NT2/D1 (cell line): ENCODE measurements around the gene PEX16.
A peak's percentile ranks its signal among the peaks of the same experiment; 100 is the strongest.

Experiments
- DNase-seq: peaks from one replicate; pipeline ENCODE4 v3.0.0-alpha.2; 2011; ENCODE audit warnings: low read depth, low spot score
- H3K27me3 ChIP-seq: 2 replicates; pipeline ENCODE4 v1.6.0; 2011; ENCODE audit warnings: mild to moderate bottlenecking; ENCODE audit not compliant: insufficient read length, insufficient read depth
- H3K36me3 ChIP-seq: 2 replicates; pipeline ENCODE4 v1.6.1; 2011; ENCODE audit warnings: mild to moderate bottlenecking, low read length, mixed read lengths; ENCODE audit not compliant: insufficient read depth, insufficient read length
- H3K4me1 ChIP-seq: 2 replicates; pipeline ENCODE4 v1.5.1; 2011; ENCODE audit not compliant: insufficient read depth, insufficient read length
- H3K4me3 ChIP-seq: 2 replicates; pipeline ENCODE4 v1.5.1; 2011; ENCODE audit warnings: low read depth; ENCODE audit not compliant: insufficient read length
- H3K9ac ChIP-seq: 2 replicates; pipeline ENCODE4 v1.6.0; 2011; ENCODE audit warnings: low read depth; ENCODE audit not compliant: insufficient read length
- H3K9me3 ChIP-seq: 2 replicates; pipeline ENCODE4 v1.5.1; 2011; ENCODE audit warnings: mild to moderate bottlenecking, low read length; ENCODE audit not compliant: insufficient read depth
- SUZ12 ChIP-seq: IDR thresholded peaks from 2 replicates; pipeline ENCODE4 v1.6.1; 2011; ENCODE audit not compliant: insufficient read length, insufficient read depth; ENCODE audit errors: extremely low read depth
- YY1 ChIP-seq: IDR thresholded peaks from 2 replicates; pipeline ENCODE4 v1.6.1; 2011; ENCODE audit not compliant: insufficient read length, insufficient read depth
- ZNF274 ChIP-seq: IDR thresholded peaks from 2 replicates; pipeline ENCODE4 v1.6.1; 2011; ENCODE audit warnings: mild to moderate bottlenecking, low read depth, low read length

The PEX16 gene

DNA sequence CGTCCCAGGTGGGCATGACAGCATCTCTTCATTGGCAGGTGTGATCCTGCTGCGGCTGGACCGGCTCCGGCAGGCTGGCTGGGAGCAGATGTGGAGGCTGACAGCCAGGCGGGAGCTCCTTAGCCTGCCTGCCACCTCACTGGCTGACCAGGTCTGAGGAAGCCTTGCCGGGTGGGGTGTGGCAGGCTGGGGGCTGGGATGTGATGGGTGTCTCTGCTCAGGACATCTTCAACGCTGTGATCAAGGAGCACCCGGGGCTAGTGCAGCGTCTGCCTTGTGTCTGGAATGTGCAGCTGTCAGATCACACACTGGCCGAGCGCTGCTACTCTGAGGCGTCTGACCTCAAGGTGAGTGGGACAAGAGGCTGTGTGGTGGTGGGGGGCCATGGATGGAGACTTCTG, 8.3 kb upstream of the PEX16 start:
- no peaks in the 10 kb centered on the region for H3K9me3 ChIP-seq
- peaks cover 15% of the 10 kb centered on the region for H3K4me1 ChIP-seq
- no peak overlapping the region for H3K9ac ChIP-seq
- peaks cover 30% of the 10 kb centered on the region for H3K36me3 ChIP-seq
- H3K4me3 ChIP-seq = no peak overlapping the region
- H3K27me3 ChIP-seq = peaks cover 17% of the 10 kb centered on the region
- DNase-seq = no peak
- TF ChIP-seq SUZ12 (no peak), ZNF274 (no peak), YY1 (no peak)

DNA sequence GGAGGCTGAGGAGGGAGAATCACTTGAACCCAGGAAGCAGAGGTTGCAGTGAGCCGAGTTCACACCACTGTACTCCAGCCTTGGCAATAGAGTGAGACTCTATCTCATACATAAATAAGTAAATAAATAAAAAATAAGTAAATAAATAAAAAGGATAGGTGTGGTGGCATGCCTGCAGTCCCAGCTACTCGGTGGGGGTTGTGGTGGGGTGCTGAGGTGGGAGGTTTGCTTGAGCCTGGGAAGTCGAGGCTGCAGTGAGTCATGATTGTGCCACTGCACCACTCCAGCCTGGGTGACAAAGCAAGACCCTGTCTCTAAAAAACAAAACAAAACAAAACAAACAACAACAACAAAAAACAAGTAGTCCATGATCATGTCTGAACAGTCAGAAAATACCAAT, 7.9 kb upstream of the PEX16 start:
- Histone ChIP-seq H3K4me1 (peaks cover 17% of the 10 kb centered on the region), H3K36me3 (peaks cover 29% of the 10 kb centered on the region), H3K9me3 (no peaks in the 10 kb centered on the region), H3K4me3 (no peak overlapping the region), H3K9ac (no peak overlapping the region), H3K27me3 (peaks cover 21% of the 10 kb centered on the region)
- TF ChIP-seq YY1 (no peak), ZNF274 (no peak), SUZ12 (no peak)
- DNase-seq = no peak

DNA sequence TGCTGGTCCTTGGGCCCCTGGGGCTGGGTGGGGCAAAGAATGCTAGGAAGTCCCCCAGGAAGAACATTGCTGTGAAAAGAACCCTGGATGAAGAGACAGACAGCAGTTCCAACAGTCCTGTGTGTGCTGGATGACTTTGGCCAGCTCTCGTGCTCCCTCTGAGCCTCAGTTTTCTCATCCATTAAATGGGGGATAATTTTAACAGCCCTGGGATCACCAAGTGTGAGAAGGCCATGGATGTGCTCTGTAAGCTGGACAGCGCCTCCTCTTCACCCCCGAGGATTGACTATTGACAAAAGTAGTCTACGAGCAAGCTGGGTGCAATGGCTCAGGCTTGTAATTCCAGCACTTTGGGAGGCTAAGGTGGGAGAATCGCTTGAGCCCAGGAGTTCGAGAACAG, 7.2 kb upstream of the PEX16 start:
- Histone ChIP-seq H3K36me3 (peaks cover 24% of the 10 kb centered on the region), H3K27me3 (peaks cover 25% of the 10 kb centered on the region), H3K4me1 (peaks cover 20% of the 10 kb centered on the region), H3K9me3 (no peaks in the 10 kb centered on the region), H3K9ac (no peak overlapping the region), H3K4me3 (no peak overlapping the region)
- no peak for DNase-seq
- TF ChIP-seq SUZ12 = no peak
- TF ChIP-seq ZNF274 = no peak
- no peak for TF ChIP-seq YY1

DNA sequence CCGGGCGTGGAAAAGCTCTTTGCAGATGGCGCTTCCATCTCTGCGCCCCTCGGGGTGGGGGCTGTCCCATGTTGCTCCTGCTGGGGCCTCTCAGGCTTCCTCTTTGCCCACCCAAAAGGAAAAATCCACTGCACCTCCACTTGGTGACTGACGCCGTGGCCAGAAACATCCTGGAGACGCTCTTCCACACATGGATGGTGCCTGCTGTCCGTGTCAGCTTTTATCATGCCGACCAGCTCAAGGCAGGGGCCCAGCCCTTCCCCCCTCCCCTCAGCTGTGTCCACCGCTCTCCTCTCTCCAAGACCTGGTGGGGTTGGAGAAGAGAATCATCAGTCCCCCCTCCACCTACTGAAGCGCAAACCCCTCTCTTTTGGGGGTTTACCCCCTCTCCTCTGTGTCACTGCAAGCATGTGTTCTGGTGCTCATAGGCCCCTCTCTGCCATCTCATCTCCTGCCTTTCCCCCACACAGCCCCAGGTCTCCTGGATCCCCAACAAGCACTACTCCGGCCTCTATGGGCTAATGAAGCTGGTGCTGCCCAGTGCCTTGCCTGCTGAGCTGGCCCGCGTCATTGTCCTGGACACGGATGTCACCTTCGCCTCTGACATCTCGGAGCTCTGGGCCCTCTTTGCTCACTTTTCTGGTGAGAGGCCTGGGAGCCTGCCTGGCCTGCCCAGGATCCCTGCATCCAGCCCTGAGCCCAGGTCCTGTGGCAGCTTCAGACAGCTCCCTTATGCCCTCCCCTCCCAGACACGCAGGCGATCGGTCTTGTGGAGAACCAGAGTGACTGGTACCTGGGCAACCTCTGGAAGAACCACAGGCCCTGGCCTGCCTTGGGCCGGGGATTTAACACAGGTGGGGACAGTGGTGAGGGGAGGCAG, 6.6 kb upstream of the PEX16 start:
- H3K27me3 ChIP-seq = peaks cover 26% of the 10 kb centered on the region
- no peak for DNase-seq
- H3K9ac ChIP-seq = no peak overlapping the region
- H3K4me1 ChIP-seq = peaks cover 22% of the 10 kb centered on the region
- H3K9me3 ChIP-seq = no peaks in the 10 kb centered on the region
- TF ChIP-seq YY1 (no peak), SUZ12 (no peak), ZNF274 (no peak)
- H3K36me3 ChIP-seq = peaks cover 24% of the 10 kb centered on the region
- H3K4me3 ChIP-seq = no peak overlapping the region

DNA sequence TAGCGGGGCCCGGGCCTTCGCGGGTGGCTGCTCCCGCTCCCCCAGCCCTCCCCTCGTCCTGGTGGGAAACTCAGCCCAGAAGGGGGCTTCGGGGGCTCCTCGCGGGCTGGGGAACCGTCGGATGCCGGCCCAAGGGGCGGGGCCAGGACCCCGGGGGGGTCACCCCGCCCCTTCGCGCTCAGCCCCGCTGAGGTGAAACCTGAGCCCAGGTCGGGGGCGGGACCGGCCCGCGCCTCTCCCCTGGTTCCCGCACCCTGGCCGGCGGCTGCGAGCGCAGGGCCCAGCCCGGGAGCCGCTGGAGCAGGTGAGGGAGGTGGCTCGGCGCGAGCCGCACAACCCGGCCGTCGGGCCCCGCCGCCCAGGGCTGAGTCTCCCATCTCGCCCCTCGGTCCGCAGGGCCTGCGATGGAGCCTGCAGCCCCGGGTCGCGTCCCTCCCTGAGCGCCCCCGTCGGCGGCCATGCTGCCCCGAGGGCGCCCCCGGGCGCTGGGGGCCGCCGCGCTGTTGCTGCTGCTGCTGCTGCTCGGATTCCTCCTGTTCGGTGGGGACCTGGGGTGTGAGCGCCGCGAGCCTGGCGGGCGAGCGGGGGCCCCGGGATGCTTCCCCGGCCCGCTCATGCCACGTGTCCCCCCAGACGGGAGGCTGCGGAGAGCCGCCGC, 4.9 kb upstream of the PEX16 start, which contains the start of gene LARGE2:
LARGE2 (plus strand) TSS at position 232 of the 658 bp plus-strand sequence; CDS start at position 459, 227 bp downstream.
- Histone ChIP-seq H3K4me3 (peak within 1 kb of the TSS; percentile 67), H3K9ac (peak within 1 kb of the TSS; percentile 88), H3K27me3 (peaks cover 29% of the 10 kb centered on the region), H3K4me1 (peaks cover 26% of the 10 kb centered on the region), H3K9me3 (no peaks in the 10 kb centered on the region), H3K36me3 (peaks cover 13% of the 10 kb centered on the region)
- DNase-seq = no peak
- TF ChIP-seq YY1 = no peak
- peak; percentile 17 for TF ChIP-seq SUZ12

DNA sequence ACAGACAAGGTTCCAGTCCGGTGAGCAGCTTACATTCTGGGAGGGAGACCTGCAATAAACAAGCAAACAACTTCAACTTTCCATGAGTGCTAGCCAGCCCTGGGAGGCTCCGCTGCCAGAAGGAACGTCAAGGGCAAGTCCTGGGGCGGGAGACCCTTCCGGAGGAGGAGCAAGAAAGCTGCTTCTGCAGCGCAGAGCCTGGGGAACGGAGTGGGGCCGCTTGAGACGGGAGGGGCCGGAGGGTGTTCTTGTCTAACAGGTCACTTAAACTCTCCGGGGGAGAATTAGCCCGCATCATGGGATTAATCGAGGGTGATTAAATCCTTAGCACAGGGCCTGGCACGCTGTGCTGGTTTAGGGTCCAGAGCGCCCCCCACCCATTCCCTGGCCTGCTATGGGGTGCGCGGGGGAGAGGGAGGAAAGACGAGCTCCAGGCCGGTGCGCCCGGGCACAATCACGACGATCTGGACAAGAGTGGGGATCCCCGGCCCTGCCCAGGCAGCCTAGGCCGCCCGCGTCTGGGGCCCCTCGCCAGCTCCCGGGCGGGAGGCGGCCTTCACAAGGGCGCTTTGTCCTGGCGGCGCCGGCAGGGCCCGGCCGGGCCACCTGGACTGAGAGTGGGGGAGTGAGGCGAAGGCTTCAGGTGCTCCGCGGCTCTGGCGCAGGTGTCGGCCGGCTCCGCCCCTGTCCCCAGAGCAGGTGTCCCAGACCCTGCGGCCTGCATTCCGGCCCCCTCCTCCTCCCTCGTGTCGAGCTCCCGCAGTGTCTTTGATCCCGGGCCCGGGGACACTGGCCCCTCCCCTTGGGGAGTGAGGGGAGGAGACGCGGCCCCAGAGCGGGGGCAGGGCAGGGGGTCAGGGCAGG, 4.1 kb upstream of the PEX16 start:
- peaks cover 29% of the 10 kb centered on the region for H3K27me3 ChIP-seq
- TF ChIP-seq YY1 (no peak), SUZ12 (peak; percentile 27), ZNF274 (no peak)
- H3K4me1 ChIP-seq = peaks cover 26% of the 10 kb centered on the region
- H3K9ac ChIP-seq = peak overlapping the region; percentile 51
- DNase-seq = no peak
- no peaks in the 10 kb centered on the region for H3K9me3 ChIP-seq
- H3K36me3 ChIP-seq = peaks cover 7% of the 10 kb centered on the region
- H3K4me3 ChIP-seq = peak overlapping the region; percentile 67
